Hematopoietic multipotent progenitor cell treated with erythropoietin and hydrocortisone succinate and interleukin-3 and kit ligand, for 6 days (in vitro differentiated cells): ENCODE results near the gene CSF3.
A peak's percentile ranks its signal among the peaks of the same experiment; 100 is the strongest.

Experiments
- DNase-seq: peaks from one replicate; pipeline ENCODE4 v3.0.0-alpha.2; 2015

The CSF3 gene, protein sequence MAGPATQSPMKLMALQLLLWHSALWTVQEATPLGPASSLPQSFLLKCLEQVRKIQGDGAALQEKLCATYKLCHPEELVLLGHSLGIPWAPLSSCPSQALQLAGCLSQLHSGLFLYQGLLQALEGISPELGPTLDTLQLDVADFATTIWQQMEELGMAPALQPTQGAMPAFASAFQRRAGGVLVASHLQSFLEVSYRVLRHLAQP

DNA sequence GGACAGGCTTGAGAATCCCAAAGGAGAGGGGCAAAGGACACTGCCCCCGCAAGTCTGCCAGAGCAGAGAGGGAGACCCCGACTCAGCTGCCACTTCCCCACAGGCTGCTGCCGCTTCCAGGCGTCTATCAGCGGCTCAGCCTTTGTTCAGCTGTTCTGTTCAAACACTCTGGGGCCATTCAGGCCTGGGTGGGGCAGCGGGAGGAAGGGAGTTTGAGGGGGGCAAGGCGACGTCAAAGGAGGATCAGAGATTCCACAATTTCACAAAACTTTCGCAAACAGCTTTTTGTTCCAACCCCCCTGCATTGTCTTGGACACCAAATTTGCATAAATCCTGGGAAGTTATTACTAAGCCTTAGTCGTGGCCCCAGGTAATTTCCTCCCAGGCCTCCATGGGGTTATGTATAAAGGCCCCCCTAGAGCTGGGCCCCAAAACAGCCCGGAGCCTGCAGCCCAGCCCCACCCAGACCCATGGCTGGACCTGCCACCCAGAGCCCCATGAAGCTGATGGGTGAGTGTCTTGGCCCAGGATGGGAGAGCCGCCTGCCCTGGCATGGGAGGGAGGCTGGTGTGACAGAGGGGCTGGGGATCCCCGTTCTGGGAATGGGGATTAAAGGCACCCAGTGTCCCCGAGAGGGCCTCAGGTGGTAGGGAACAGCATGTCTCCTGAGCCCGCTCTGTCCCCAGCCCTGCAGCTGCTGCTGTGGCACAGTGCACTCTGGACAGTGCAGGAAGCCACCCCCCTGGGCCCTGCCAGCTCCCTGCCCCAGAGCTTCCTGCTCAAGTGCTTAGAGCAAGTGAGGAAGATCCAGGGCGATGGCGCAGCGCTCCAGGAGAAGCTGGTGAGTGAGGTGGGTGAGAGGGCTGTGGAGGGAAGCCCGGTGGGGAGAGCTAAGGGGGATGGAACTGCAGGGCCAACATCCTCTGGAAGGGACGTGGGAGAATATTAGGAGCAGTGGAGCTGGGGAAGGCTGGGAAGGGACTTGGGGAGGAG, at the start of gene CSF3:
TSS of gene CSF3 (plus strand) at position 436 of the 993 bp plus-strand sequence. CDS start at position 471, 35 bp downstream.
- no peak for DNase-seq

DNA sequence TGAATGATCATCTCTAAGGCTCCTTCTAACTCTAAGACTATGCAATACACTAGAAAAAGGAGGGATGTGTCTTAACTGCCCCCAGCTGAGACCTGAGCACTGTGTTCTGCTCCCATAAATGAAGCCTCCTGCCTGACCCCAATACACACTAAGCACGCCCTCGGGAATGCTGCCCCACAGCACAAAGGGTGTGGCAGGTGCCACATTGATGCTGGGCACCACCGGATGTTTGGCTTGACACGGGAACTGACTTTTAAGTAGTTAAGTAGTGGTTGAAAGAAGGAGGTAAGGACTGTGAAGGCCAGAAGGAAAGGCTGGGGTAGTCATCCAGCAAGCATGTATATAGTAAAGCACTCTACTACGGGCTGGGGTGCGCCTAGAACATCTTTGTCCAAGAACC, 48.5 kb upstream of the CSF3 start:
- no peak for DNase-seq

DNA sequence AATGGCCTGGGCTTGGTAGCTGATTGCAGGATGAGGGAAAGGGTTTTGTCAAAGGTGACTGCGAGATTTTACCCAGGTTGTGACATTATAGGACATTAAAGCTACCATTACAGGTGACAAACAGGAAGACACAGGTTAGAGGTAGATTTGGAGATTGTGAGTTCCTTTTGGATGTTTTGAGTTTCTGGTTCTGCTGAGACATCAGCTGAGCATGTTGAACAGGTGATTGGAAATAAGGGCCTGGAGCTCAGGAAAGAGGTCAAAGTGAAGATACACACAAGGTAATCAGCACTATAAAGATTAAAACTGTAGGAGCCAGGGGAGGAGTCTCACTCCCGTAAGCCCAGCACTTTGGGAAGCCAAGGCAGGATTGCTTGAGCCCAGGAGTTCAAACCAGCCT, 46.5 kb upstream of the CSF3 start:
- DNase-seq, result no peak

DNA sequence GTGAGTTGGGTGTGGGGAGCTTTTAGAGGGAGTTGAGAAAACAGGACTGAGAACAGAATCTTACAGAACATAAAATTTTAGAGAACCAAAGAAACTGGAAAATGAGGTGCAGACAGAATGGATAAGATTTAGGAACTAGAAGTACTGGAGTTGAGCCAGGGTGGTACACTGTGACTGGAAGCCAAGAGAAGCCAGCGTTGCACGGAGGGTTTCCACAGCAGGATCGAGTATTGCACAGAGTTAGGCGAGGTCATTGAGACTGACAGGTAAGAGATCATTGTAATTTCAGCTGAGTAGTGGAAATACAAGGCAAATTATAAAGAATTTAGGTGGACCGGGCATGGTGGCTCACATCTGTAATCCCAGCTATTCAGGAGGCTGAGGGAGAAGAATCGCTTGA, 45.9 kb upstream of the CSF3 start:
- no peak for DNase-seq

DNA sequence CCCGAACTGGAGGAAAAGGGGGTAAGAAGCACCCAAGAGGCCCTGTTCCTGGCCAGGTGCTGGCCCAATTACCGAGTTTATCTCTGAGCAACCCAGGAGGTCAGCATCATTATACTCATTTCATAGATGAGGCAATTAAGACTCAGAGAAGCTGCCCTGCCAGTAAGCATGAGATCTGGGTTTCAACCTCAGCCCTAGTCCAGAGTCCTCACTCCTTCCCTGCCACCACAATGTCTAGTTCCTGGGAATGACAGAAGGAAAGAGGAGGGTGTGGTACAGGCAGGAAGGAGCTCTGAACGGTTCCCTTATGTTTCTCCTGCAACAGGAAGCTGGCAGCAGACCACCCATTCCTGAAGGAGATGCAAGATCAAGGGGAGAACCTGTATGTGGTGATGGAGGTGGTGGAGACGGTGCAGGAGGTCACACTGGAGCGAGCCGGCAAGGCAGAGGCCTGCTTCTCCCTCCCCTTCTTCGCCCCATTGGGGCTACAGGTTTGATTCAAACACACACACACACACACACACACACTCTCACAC, 45.0 kb upstream of the CSF3 start:
- no peak for DNase-seq

DNA sequence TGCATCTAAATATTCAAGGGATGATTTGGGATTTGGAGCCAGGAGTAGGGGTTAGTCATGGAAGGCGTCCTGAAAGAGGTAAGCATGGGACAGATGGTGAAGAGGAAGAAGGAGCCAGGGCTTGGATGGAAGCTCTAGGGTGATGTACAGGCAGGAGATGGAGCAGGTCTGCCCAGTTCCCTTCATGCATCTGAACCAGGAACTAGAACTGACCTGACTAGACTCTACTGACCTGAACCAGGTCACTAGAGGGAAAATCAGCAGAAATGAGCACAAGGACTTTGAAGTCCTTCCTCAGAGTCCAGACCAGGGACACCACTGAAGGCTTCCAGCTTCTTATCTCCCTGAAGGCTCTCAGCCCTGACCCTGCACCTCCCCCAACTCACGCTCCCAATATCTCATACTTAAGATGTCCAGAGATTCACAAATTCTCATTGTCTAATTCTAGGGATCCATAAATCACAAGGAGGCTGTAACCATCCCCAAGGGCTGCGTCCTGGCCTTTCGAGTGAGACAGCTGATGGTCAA, 44.1 kb upstream of the CSF3 start:
- no peak for DNase-seq

DNA sequence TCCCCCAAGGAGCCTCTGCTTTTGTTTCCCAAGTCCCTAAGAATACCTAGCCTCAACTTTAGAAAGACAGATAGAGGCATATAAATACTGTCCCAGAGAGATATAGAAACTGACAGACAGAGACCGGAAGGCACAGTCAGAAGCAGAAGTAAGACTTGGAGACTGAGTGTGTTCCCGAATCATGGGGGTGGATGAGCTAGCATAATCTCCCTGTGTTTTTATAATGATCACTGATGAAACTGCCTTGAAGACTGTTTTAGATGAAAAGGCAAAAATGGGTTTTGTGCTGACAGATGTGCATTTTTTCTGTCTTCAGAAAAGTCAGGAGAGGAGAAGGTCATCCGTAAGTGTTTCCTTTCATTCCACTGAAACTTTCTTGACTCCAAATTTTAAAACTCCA, 43.0 kb upstream of the CSF3 start:
- DNase-seq, result peak; percentile 41

DNA sequence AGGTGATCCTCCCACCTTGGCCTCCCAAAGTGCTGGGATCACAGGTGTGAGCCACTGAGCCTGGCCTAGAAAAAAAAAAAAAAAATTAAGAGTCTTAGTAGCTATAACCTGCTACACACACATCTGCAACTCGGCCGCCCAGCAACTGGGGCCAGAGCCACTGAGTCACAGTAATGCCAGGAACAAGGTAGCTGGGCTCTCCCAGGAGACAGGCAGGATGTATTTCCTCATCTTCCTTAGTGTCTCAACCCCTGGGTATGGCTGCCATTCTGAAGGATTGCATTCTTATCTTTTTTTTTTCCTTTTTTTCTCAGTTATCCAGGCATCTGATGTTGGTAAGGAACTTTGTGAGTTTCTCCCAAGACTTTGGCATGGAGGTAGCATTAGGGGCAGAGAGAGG, 41.7 kb upstream of the CSF3 start:
- DNase-seq, result no peak

DNA sequence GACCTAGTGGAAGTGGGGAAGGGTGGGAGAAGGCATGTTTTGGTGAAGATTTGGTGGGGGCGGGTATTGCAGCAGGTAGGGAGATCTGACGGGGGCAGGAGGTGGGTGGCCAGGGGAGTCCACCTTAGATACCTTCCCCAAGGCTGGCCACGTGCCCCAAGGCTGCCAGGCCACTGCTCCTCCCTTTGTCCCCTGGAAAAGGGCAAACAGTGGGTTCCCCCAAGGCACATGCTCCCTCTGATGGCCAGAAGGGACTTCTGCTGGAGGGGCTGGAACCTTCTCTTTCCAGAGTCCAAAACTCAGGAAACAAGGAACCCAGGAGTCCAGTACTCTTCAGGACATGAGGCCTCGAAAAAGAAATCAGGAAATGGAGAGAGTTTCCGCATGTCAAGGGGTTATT, 40.8 kb upstream of the CSF3 start:
- no peak for DNase-seq

DNA sequence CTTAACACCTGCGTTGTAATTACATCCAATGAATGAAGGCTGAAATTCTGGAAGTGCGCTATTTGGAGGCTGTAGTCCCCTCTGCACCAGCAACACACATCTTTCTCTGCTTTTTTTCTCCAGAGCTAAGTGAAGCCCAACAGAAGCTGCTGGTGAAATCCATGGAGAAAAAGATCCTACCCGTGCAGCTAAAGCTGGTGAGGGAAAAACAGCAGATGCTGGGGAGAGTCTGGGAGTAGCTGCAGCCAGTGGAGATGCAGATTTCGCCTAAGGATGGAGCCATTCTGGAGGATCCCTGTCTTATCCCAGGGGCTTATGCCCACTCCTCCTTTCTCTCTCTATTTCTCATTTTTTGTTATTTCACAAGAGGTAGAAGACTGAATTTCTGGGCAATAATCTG, 39.4 kb upstream of the CSF3 start:
- no peak for DNase-seq

DNA sequence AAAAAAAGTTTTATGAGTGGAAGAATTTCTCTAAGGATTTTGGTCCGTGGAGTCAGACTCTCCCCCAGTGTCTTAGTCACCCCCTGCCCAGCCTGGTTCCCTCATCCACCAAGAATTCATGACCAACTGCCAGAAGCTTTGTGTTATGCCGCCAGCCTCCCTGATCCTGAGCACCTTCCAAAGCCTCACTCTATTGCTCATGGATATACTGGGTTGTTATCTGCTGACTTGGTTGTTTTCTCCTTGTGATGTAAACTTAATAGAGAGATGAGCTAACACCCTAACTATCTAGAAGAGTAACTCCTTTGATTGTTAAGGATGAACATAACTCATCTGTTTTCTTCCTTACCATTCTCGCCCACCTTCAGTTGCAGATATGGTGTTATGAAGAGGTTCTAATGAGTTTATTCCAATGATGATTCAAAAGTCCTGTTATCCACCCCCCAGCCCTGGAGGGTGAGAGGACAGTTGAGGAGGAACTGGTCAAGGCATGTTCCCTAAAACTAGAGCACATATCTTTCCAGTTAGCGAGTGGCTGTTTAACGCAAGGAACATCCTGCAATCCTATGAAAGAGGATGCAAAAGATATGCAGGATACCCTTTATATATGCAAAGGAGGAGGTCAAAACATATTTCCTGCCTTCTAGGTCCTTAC, 36.1 kb upstream of the CSF3 start:
- no peak for DNase-seq

DNA sequence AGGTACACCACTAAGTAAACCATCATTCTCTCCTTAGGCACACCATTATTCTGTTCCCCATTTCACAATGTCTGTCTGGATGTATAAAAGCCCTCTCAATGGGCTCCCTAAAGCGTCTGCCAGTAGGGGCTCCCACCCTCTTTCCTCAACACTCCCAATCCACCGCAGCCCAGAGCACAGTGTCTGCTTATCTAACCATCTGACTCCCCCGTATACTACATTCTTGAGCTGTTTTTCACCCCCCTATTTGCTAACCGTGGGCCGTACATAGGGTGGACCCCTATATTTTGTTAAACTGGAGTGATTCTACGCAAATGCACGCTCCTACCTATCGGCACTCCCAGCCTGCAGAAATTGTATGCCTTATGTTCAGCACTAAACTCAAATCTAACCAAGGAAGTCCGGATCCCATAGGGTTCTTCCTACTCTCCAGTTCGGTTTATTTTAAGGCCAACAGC, 35.3 kb upstream of the CSF3 start:
- DNase-seq, result peak; percentile 87

DNA sequence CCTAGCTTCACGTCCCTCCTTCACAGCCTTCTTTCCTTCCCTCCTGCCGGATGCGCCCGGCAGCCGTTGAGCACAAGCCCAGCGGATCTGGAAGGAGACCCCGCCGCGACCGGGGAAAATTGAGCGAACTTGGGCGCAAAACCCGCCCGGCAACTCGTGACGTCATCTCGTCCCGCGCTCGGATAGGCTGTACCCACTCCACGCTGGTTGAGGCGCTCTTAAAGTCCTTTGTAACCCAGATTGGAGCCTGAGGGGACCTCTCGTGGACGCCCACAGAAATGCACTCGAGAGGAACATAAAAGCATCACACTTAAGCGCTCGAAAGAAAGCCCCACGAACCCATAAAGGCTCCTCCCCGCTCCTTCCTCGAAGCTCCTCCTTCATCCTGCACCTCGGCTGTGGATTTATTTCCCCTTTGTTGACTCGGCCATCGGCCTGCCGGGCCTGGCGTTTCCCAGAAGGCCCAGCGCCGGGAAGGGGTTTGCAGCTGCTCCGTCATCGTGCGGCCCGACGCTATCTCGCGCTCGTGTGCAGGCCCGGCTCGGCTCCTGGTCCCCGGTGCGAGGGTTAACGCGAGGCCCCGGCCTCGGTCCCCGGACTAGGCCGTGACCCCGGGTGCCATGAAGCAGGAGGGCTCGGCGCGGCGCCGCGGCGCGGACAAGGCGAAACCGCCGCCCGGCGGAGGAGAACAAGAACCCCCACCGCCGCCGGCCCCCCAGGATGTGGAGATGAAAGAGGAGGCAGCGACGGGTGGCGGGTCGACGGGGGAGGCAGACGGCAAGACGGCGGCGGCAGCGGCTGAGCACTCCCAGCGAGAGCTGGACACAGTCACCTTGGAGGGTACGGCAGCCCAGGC, 34.7 kb upstream of the CSF3 start, which contains the start of gene PSMD3:
TSS of gene PSMD3 (plus strand) at position 457 of the 856 bp plus-strand sequence. CDS start at position 621, 164 bp downstream.
- DNase-seq, result peak; percentile 100

DNA sequence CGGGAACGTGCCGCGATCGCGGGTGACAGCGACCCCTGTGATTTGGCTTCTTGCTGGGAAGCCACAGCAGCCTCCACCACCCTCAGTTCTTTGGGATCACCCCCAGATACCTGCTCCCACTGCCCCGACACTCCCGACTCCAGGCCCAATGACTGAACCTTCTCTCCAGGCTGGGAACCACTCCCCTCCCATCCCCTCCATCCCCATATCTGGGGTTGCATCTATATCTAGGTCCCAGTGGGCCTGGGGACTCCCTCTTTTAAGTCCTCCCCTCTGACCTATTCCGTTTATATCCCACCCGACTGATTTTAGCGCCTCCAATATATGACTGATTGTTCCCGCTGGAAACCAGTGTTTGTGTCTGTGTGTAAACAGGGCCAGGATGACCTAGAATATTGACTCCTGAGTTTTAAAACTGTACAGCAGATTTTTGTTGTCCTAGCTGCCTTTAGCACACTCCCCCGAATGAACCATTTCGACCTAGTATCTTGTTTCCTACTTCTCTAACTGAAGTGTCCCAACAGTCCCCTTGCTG, 34.0 kb upstream of the CSF3 start:
- DNase-seq, result peak; percentile 26

DNA sequence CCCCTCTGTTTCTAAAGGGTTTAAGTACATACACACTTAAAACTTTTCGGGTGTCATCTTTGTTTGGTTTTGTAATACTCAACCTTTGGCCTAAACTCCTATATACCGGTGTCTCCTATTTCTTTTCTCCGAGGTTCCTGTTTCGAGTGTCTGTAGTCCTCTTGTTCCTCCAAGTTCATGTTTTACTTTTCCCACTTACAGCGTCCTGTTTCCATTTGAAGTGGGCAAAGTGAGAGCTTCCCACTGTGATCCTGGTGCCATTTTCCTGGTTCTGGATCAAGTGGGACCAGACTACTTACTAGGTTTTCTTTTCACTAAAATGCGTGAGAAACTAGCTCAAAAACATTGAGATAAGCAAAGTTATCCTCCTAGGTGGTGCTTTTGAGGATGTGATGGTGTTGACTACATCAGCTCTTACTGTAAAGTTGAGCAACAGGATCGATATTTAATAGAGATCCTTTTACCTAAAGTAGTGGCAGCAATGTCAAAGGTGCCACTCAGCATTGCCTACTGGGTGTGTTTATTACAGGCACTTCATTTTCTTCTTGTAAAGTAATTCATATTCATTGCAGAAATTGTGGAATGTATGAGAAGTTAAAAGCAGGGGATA, 33.4 kb upstream of the CSF3 start:
- peak; percentile 12 for DNase-seq

DNA sequence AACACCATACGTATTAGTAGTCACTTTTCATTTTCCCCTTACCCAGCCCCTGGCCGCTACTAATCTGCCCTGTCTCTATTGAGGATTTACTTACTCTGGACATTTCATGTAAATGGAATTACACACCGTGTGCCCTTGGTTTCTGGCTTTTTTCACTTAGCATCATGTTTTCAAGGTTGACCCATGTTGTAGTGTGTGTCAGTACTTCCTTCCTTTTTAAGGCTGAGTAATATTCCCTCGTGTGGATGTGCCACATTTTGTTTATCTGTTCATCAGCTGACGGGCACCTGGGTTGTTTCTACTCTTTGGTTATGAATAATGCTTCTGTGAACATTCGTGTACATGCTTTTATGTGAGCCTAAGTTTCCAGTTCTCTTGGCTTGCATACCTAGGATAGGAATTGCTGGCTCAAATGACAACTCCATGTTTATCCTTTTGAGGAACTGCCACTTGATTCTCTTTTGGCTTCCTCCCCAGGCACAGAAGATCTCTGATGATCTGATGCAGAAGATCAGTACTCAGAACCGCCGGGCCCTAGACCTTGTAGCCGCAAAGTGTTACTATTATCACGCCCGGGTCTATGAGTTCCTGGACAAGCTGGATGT, 26.9 kb upstream of the CSF3 start:
- DNase-seq, result no peak

DNA sequence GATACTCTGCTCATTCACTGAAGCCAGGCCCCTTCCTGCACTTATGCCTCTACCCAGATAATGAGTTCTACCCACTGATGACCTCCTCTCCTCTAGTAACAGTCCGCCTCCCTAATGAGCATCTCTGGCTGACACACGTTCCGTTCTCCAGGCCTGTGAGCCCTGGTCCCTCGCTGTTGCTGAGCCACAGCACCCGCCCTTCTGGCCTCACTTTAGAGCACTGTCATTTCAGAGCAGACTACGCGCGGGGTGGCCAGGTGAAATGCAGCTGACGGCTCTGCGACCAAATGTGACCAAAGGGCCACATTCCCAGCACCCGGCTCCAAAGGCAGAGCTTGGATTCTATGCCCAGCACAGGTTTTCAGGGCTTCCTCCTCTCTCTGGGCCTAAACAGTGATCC, 20.8 kb upstream of the CSF3 start:
- no peak for DNase-seq

DNA sequence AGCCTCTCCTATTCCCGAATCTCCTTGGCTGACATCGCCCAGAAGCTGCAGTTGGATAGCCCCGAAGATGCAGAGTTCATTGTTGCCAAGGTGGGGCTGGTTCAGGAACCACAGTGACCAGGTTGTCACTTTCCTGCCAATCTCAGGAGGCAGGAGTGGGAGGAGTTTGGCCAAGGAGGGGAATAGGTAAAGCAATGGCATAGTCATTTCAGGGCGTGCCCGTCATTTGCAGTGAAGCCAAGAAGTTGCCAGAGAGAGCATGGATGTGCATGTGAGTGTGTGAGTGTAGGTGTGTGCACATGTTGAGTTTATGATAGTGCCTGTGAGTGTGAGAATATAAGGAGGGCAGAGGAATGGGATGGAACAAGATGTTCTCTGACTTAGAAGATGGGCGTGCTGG, 19.8 kb upstream of the CSF3 start:
- no peak for DNase-seq

DNA sequence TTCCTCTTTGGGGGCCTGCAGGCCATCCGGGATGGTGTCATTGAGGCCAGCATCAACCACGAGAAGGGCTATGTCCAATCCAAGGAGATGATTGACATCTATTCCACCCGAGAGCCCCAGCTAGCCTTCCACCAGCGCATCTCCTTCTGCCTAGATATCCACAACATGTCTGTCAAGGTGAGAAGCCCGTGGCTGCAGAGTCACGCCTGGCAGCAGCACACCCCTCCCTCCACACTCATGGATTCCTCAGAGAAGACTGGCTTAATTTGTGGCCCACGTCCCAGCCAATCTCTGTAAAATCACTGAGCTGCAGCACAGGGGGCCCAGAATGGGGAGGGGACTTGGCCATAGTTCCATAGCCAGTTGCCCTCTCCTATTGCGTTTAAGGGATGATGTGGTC, 19.1 kb upstream of the CSF3 start:
- no peak for DNase-seq

DNA sequence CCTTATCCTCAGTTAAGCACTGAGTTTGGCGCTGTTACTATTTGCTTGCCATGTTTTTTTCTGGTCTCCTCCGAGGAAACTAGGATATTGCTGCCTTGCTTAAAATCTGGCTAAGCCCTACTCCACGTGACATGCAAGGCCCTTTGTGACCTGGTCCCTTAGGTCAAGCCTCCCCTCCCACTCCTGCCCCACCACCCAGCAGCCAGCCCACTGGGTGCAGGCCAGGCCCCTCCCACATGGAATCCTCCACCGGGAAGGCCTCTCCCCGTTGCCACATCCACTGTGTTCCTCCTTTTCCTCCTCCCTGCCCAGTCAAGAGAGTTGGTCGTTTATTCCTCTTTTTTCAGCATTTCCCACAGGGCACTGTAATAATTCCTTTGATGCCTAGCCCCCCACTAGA, 18.4 kb upstream of the CSF3 start:
- no peak for DNase-seq

DNA sequence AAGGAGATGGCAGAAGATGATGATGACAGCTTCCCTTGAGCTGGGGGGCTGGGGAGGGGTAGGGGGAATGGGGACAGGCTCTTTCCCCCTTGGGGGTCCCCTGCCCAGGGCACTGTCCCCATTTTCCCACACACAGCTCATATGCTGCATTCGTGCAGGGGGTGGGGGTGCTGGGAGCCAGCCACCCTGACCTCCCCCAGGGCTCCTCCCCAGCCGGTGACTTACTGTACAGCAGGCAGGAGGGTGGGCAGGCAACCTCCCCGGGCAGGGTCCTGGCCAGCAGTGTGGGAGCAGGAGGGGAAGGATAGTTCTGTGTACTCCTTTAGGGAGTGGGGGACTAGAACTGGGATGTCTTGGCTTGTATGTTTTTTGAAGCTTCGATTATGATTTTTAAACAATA, 17.7 kb upstream of the CSF3 start:
- no peak for DNase-seq
